HEK293T (cell line): ENCODE measurements around the gene TOE1.

Experiments
- BHLHE40 ChIP-seq: fragments of 450-650 bp; IDR thresholded peaks from 2 replicates; pipeline ENCODE4 v1.6.1; 2016; ENCODE audit warnings: mild to moderate bottlenecking, moderate library complexity, borderline replicate concordance
- CTBP1 ChIP-seq: fragments of 450-650 bp; IDR thresholded peaks from 2 replicates; pipeline ENCODE4 v1.6.1; 2016; ENCODE audit warnings: borderline replicate concordance
- FOXA1 ChIP-seq: fragments of 450-650 bp; IDR thresholded peaks from 2 replicates; pipeline ENCODE4 v1.6.1; 2016; ENCODE audit warnings: mild to moderate bottlenecking
- FOXK2 ChIP-seq: fragments of 450-650 bp; IDR thresholded peaks from 2 replicates; pipeline ENCODE4 v1.6.1; 2016; ENCODE audit warnings: mild to moderate bottlenecking
- FOXM1 ChIP-seq: fragments of 450-650 bp; IDR thresholded peaks from 2 replicates; pipeline ENCODE4 v1.6.1; 2017; ENCODE audit warnings: mild to moderate bottlenecking, borderline replicate concordance
- SUZ12 ChIP-seq: fragments of 450-650 bp; IDR thresholded peaks from 2 replicates; pipeline ENCODE4 v1.6.1; 2016; ENCODE audit warnings: mild to moderate bottlenecking
- TARDBP ChIP-seq: fragments of 450-650 bp; IDR thresholded peaks from 2 replicates; pipeline ENCODE4 v1.6.1; 2016

- TF ChIP-seq TARDBP (no peak), FOXM1 (no peak), FOXA1 (no peak), CTBP1 (no peak), BHLHE40 (no peak), FOXK2 (no peak), SUZ12 (no peak)
Observed at GRCh38 chr1:45314266-45314665, 25.7 kb upstream of the TOE1 start.
